Measurements from ENCODE around the gene OOSP4B.
"Not testable (repeated sequence)": the region's sequence is repeated elsewhere in the genome, so short reads cannot be mapped to it uniquely, and the experiment has no call there.

Gene OOSP4B

DNA sequence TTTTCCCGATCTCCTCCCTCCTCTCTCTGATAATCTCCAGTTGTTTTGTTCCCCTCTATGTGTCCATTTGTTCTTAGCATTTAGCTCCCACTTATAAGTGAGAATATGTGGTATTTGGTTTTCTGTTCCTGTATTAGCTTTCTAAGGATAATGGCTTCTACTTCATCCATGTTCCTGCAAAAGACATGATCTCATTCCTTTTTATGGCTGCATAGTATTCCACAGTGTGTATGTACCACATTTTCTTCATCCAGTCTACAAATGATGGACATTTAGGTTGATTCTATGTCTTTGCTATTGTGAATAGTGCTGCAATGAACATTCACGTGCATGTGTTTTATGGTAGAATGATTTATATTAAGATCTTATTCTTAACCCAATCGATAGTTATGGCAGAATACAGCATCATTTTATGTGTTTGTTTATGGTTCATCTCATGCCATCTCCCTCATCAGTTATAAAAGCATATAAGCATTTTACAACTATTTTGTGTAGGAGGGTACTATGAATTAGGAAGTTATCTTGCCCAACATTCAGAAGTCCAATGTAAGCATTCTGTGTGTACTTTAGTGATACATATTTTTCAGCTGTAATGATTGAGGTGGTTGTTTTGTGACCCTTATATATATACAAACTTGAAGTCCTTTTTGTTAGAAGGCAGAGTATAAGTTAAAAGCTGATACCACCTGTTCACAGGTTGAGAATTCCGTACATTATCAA lies 42.7 kb downstream of the OOSP4B start:
- DNase-seq (ENCODE audit: low read depth) = no peak

- DNase-seq (ENCODE audit: low read depth) = no peak
Measured at GRCh38 chr11:60064111-60064510, 47.1 kb downstream of the OOSP4B start.

GRCh38 chr11:60065801-60066200 lies 48.8 kb downstream of the OOSP4B start:
- no peak for DNase-seq (ENCODE audit: low read depth)

GRCh38 chr11:60069450-60069849 lies 52.5 kb downstream of the OOSP4B start:
- DNase-seq (ENCODE audit: low read depth) = no peak

GRCh38 chr11:60071644-60072043 lies 54.7 kb downstream of the OOSP4B start:
- DNase-seq (ENCODE audit: low read depth) = not testable (repeated sequence)

- no peak for DNase-seq (ENCODE audit: low read depth)
Measured at GRCh38 chr11:60077216-60077817, 60.3 kb downstream of the OOSP4B start.

GRCh38 chr11:60077981-60078380 lies 61.0 kb downstream of the OOSP4B start:
- no peak for DNase-seq (ENCODE audit: low read depth)

DNA sequence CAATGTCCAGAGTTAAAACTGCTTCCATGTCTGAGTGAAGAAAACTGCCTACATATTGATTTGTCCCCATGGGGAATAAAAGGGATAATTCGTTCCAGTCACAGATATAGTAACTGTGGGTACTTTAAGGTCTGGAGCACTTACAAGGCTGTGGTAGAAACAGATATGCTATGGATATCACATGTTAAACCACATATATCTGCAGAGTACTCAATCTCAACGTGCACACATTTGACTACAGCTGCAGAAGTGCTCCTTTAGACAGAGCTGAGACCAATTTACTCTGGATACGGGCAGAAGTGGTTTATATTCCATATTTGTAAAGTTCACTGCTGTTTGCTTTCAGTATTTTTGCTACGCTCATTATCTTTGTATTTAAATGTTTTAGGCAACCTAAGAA lies 61.8 kb downstream of the OOSP4B start:
- no peak for DNase-seq (ENCODE audit: low read depth)

DNA sequence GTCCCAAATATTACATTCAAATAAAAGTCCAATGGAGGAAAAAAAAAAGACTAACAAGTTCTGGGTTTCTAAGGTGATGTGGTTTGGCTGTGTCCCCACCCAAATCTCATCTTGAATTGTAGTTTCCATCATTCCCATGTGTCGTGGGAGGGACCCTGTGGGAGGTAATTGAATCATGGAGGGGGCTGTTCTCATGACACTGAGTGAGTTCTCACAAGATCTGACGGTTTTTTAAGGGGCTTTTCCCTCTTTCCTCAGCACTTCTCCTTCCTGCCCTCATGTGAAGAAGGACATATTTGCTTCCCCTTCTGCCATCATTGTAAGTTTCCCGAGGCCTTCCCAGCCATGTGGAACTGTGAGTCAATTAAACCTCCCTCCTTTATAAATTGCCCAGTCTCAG lies 63.6 kb downstream of the OOSP4B start:
- DNase-seq (ENCODE audit: low read depth) = no peak

Measured in activated T-cell treated with anti-CD3 and anti-CD28 coated beads for 24 hours (primary cell).